IMR-90 (cell line): ENCODE data around the gene DOCK10. TPM values are rescaled to one million over a fixed set of nuclear protein-coding genes. Genes with fewer than 3 reads are reported as not detected.

Experiments used
- ATAC-seq: fragments of 200-7000 bp; cut with Tn5 transposase; 2 replicates; pipeline ENCODE4 v1.9.1; 2020; ENCODE audit warnings: low read depth, mild to moderate bottlenecking, moderate library complexity
- BruUV-seq: library from RNA; stranded (reverse); fragments of 400-500 nt; replicated peaks from 2 replicates; lab custom pipeline; 2021; lab: Mats Ljungman, UMichigan
- CTCF ChIA-PET: fragments of 300-600 bp; formaldehyde crosslinking; extraction: SDS; loops from one replicate; lab custom pipeline; 2021; ENCODE audit warnings: antibody characterized with exemption; lab: Yijun Ruan, JAX
- POLR2A ChIA-PET: fragments of 300-600 bp; sonication (Branson Sonifier 250); formaldehyde crosslinking; loops from one replicate; lab custom pipeline; 2022; ENCODE audit warnings: antibody characterized with exemption; ENCODE audit not compliant: unreplicated experiment; lab: Charles Lee
- DNase-seq: peaks from one replicate; pipeline ENCODE4 v3.0.0; 2013
- H2AFZ ChIP-seq: replicated peaks from 2 replicates; pipeline ENCODE3; 2013; ENCODE audit warnings: low read length, mild to moderate bottlenecking; ENCODE audit not compliant: poor library complexity
- H2AK5ac ChIP-seq: 2 replicates; pipeline ENCODE4 v1.6.1; 2013; ENCODE audit warnings: low read depth, low read length, inconsistent platforms
- H2AK9ac ChIP-seq: replicated peaks from 2 replicates; pipeline ENCODE3; 2013; ENCODE audit warnings: mild to moderate bottlenecking, low read depth, low read length, moderate library complexity; ENCODE audit not compliant: poor library complexity
- H2BK120ac ChIP-seq: 2 replicates; pipeline ENCODE4 v1.6.1; 2013; ENCODE audit warnings: low read depth, low read length, inconsistent platforms
- H2BK15ac ChIP-seq: 3 replicates; pipeline ENCODE4 v1.6.1; 2013; ENCODE audit warnings: low read depth, low read length, inconsistent platforms
- H2BK20ac ChIP-seq: 2 replicates; pipeline ENCODE4 v1.6.1; 2013; ENCODE audit warnings: low read depth, mild to moderate bottlenecking, inconsistent platforms, low read length, moderate library complexity
- H2BK5ac ChIP-seq: 2 replicates; pipeline ENCODE4 v1.6.1; 2013; ENCODE audit warnings: mild to moderate bottlenecking, low read depth, low read length, inconsistent platforms; ENCODE audit not compliant: poor library complexity, severe bottlenecking
- H3K14ac ChIP-seq: replicated peaks from 2 replicates; pipeline ENCODE4 v1.6.1; 2013; ENCODE audit warnings: low read depth, low read length, inconsistent platforms
- H3K18ac ChIP-seq: 2 replicates; pipeline ENCODE4 v1.6.1; 2013; ENCODE audit warnings: low read depth, low read length, control low read depth
- H3K23ac ChIP-seq: 2 replicates; pipeline ENCODE4 v1.6.1; 2013; ENCODE audit warnings: low read depth, low read length, inconsistent platforms
- H3K27ac ChIP-seq: 2 replicates; pipeline ENCODE4 v1.5.1; 2013; ENCODE audit warnings: mild to moderate bottlenecking, control low read depth, low read length; ENCODE audit not compliant: insufficient read depth
- H3K27me3 ChIP-seq: 2 replicates; pipeline ENCODE4 v1.6.1; 2013; ENCODE audit warnings: low read length; ENCODE audit not compliant: control insufficient read depth, insufficient read depth
- H3K36me3 ChIP-seq: 2 replicates; pipeline ENCODE4 v1.6.1; 2013; ENCODE audit warnings: low read length, mixed read lengths; ENCODE audit not compliant: control insufficient read depth, insufficient read depth
- H3K4ac ChIP-seq: 2 replicates; pipeline ENCODE4 v1.6.1; 2013; ENCODE audit warnings: low read depth, low read length, inconsistent platforms
- H3K4me1 ChIP-seq: 2 replicates; pipeline ENCODE4 v1.6.1; 2013; ENCODE audit warnings: low read length, mixed read lengths; ENCODE audit not compliant: control insufficient read depth, insufficient read depth
- H3K4me2 ChIP-seq: 2 replicates; pipeline ENCODE4 v1.6.1; 2013; ENCODE audit warnings: low read depth, mild to moderate bottlenecking, control low read depth, low read length, moderate library complexity
- H3K4me3 ChIP-seq: 2 replicates; pipeline ENCODE4 v1.5.1; 2013; ENCODE audit warnings: low read depth, mild to moderate bottlenecking, control low read depth, low read length, moderate library complexity; ENCODE audit not compliant: insufficient read depth
- H3K56ac ChIP-seq: 2 replicates; pipeline ENCODE4 v1.6.1; 2013; ENCODE audit warnings: low read length, inconsistent platforms; ENCODE audit not compliant: insufficient read depth; ENCODE audit errors: extremely low read depth
- H3K79me1 ChIP-seq, 2 experiments: 2 replicates each; pipeline ENCODE4 v1.6.1; 2013; ENCODE audit warnings: low read length in 2 of 2, inconsistent platforms in 1 of 2, low read depth in 1 of 2
- H3K9ac ChIP-seq: 2 replicates; pipeline ENCODE4 v1.6.1; 2013; ENCODE audit warnings: low read depth, low read length, control low read depth
- H3K9me1 ChIP-seq: 2 replicates; pipeline ENCODE4 v1.6.1; 2013; ENCODE audit warnings: low read length, inconsistent platforms; ENCODE audit not compliant: insufficient read depth
- H3K9me3 ChIP-seq: 2 replicates; pipeline ENCODE4 v1.6.1; 2013; ENCODE audit warnings: low read length; ENCODE audit not compliant: control insufficient read depth, insufficient read depth
- H4K20me1 ChIP-seq: 2 replicates; pipeline ENCODE4 v1.6.1; 2013; ENCODE audit warnings: low read length, inconsistent platforms; ENCODE audit not compliant: insufficient read depth
- H4K5ac ChIP-seq: 2 replicates; pipeline ENCODE4 v1.6.1; 2013; ENCODE audit warnings: mild to moderate bottlenecking, low read depth, low read length, control low read depth
- H4K8ac ChIP-seq, 2 experiments: 2 replicates each; pipeline ENCODE4 v1.6.1; 2013; ENCODE audit warnings: low read depth in 2 of 2, low read length in 2 of 2, control low read depth in 1 of 2, inconsistent platforms in 1 of 2
- H4K91ac ChIP-seq: 2 replicates; pipeline ENCODE4 v1.6.1; 2013; ENCODE audit warnings: low read depth, low read length, inconsistent platforms; ENCODE audit not compliant: insufficient read depth
- BHLHE40 ChIP-seq: fragments of 150-350 bp; IDR thresholded peaks from 2 replicates; pipeline ENCODE4 v1.6.1; 2016; ENCODE audit warnings: mild to moderate bottlenecking, low read depth, low read length
- CEBPB ChIP-seq: IDR thresholded peaks from 2 replicates; pipeline ENCODE4 v1.6.1; 2012; ENCODE audit warnings: low read depth, low read length, improper control_type of control experiment
- CHD1 ChIP-seq: IDR thresholded peaks from 2 replicates; pipeline ENCODE4 v1.6.1; 2012; ENCODE audit warnings: low read depth, low read length, improper control_type of control experiment
- CTCF ChIP-seq: conservative IDR thresholded peaks from 2 replicates; pipeline ENCODE4 v1.5.1; 2012; ENCODE audit warnings: mild to moderate bottlenecking, low read depth, low read length, improper control_type of control experiment
- ELK1 ChIP-seq: fragments of 150-350 bp; IDR thresholded peaks from 2 replicates; pipeline ENCODE4 v1.6.1; 2016; ENCODE audit warnings: low read depth, mild to moderate bottlenecking, low read length, moderate library complexity, borderline replicate concordance
- MAFK ChIP-seq: IDR thresholded peaks from 2 replicates; pipeline ENCODE4 v1.6.1; 2012; ENCODE audit warnings: low read depth, low read length, improper control_type of control experiment
- MAZ ChIP-seq: IDR thresholded peaks from 2 replicates; pipeline ENCODE4 v1.6.1; 2012; ENCODE audit warnings: low read depth, mild to moderate bottlenecking, low read length, improper control_type of control experiment, moderate library complexity, borderline replicate concordance
- MXI1 ChIP-seq: IDR thresholded peaks from 2 replicates; pipeline ENCODE4 v1.6.1; 2012; ENCODE audit warnings: low read depth, mild to moderate bottlenecking, low read length, moderate library complexity, borderline replicate concordance
- NFE2L2 ChIP-seq: fragments of 150-350 bp; IDR thresholded peaks from 2 replicates; pipeline ENCODE4 v1.6.1; 2016; ENCODE audit warnings: low read depth, mild to moderate bottlenecking, low read length
- POLR2A ChIP-seq: IDR thresholded peaks from 2 replicates; pipeline ENCODE4 v1.6.1; 2012; ENCODE audit warnings: mild to moderate bottlenecking, low read depth, low read length
- RAD21 ChIP-seq: IDR thresholded peaks from 2 replicates; pipeline ENCODE4 v1.6.1; 2012; ENCODE audit warnings: low read length, improper control_type of control experiment
- RCOR1 ChIP-seq: IDR thresholded peaks from 2 replicates; pipeline ENCODE4 v1.6.1; 2012; ENCODE audit warnings: mild to moderate bottlenecking, low read length, improper control_type of control experiment; ENCODE audit not compliant: insufficient replicate concordance
- RFX5 ChIP-seq: IDR thresholded peaks from 2 replicates; pipeline ENCODE4 v1.8.0; 2012; ENCODE audit warnings: low read depth, mild to moderate bottlenecking, low read length, moderate library complexity
- USF2 ChIP-seq: fragments of 150-350 bp; IDR thresholded peaks from 2 replicates; pipeline ENCODE4 v1.6.1; 2017; ENCODE audit warnings: mild to moderate bottlenecking, antibody characterized with exemption, low read length, low read depth
- WGBS, 2 experiments: methylation state at CpG; one replicate each; pipeline versions ENCODE4 v1.1.5 to v1.1.7; 2013; ENCODE audit warnings: missing lambda C conversion rate in 2 of 2; ENCODE audit not compliant: insufficient read length in 1 of 2; ENCODE audit errors: extremely low coverage in 2 of 2; 5-methylcytosine and 5-hydroxymethylcytosine counted together
- dilution Hi-C: fragments of 300-500 bp; cut with HindIII; formaldehyde crosslinking; loops from one replicate; pipeline ENCODE4 v1.14.3; 2018; ENCODE audit warnings: low sequenced_read_pairs; ENCODE audit not compliant: unreplicated experiment
- in situ Hi-C: fragments of 300-500 bp; cut with MboI; formaldehyde crosslinking; loops from 3 replicates; pipeline ENCODE4 v1.14.3; 2019; ENCODE audit warnings: low sequenced_read_pairs, inconsistent platforms, mixed read lengths
- intact Hi-C: fragments of 100-400 bp; cut with micrococcal nuclease; formaldehyde crosslinking; loops from 2 replicates; pipeline ENCODE4 v1.10.0; 2022
- polyA plus RNA-seq, 3 experiments: library from polyadenylated mRNA; depleted of rRNA; stranded (reverse); fragments of >200 nt; gene quantifications; 2 replicates each; pipeline ENCODE4 v1.2.3, GENCODE V29; 2012; ENCODE audit warnings: low replicate concordance in 1 of 3
- total RNA-seq: library from RNA; depleted of rRNA; stranded (reverse); fragments of >200 nt; gene quantifications from 2 replicates; pipeline ENCODE4 v1.2.3, GENCODE V29; 2012

DOCK10 gene
- total and polyA plus RNA-seq, 2 of the 4 experiments (the other 2 are of a cell fraction): 58.6 to 75.3 TPM

GRCh38 chr2:224944707-224945547, 97.3 kb downstream of the DOCK10 start:
- POLR2A ChIA-PET: no interaction called here
- Histone ChIP-seq H3K14ac (peak overlapping the region; percentile 33; the same call in 1 of the 2 replicates), H3K56ac (no peak overlapping the region), H2AK9ac (no peak overlapping the region), H2BK5ac (no peak overlapping the region), H4K91ac (no peak overlapping the region; the same call in 1 of the 2 replicates), H3K23ac (no peak overlapping the region), H3K27me3 (no peaks in the 10 kb centered on the region), H3K18ac (no peak overlapping the region), H3K27ac (no peak overlapping the region), H4K20me1 (no peaks in the 10 kb centered on the region), H3K4me3 (no peak overlapping the region), H2BK15ac (no peak overlapping the region), H2AK5ac (no peak overlapping the region), H3K4ac (no peak overlapping the region), H2BK20ac (peak overlapping the region; percentile 17; the same call in 1 of the 2 replicates), H3K4me1 (peaks cover 4% of the 10 kb centered on the region; the same call in 1 of the 2 replicates), H3K9ac (no peak overlapping the region), H3K4me2 (peak overlapping the region; percentile 29; the same call in 1 of the 2 replicates), H3K36me3 (no peaks in the 10 kb centered on the region), H3K9me1 (no peaks in the 10 kb centered on the region), H2BK120ac (no peak overlapping the region), H2AFZ (no peak overlapping the region), H3K79me1 (peaks cover 29 to 48% of the 10 kb centered on the region in 2 experiments), H4K8ac (0 out of 4 replicates have a peak overlapping the region, but pooled peaks of 1 of the 2 experiments have one; percentile 13), H3K9me3 (no peaks in the 10 kb centered on the region), H4K5ac (peak overlapping the region; percentile 40; the same call in 1 of the 2 replicates)
- no TSS peak for BruUV-seq
- ATAC-seq (no peak), DNase-seq (no peak)
- in situ Hi-C loops (no loop called here), intact Hi-C loops (no loop called here), dilution Hi-C loops (no loop called here)
- CTCF ChIA-PET: no interaction called here
- no CpG with 5 or more reads among the region's 8 CpGs for WGBS, 2 experiments
- no peak for TF ChIP-seq MAFK
- TF ChIP-seq MXI1: no peak
- no peak for TF ChIP-seq RFX5
- TF ChIP-seq RCOR1: no peak
- no peak for TF ChIP-seq POLR2A
- no peak for TF ChIP-seq RAD21
- no peak for TF ChIP-seq CTCF
- TF ChIP-seq MAZ: no peak
- TF ChIP-seq USF2: no peak
- TF ChIP-seq ELK1: no peak
- no peak for TF ChIP-seq CEBPB
- no peak for TF ChIP-seq BHLHE40
- TF ChIP-seq NFE2L2: no peak
- no peak for TF ChIP-seq CHD1
